HG02973 (cell line): Measurements from ENCODE around the gene SLC4A2.
"Not testable (repeated sequence)": the region's sequence is repeated elsewhere in the genome, so short reads cannot be mapped to it uniquely, and the experiment has no call there.

ENCODE experiments used
- ATAC-seq: cut with Tn5 transposase; IDR thresholded peaks from one replicate; pipeline ENCODE4 v1.9.1; 2021; ENCODE audit warnings: moderate library complexity; ENCODE audit not compliant: unreplicated experiment

The SLC4A2 gene

DNA sequence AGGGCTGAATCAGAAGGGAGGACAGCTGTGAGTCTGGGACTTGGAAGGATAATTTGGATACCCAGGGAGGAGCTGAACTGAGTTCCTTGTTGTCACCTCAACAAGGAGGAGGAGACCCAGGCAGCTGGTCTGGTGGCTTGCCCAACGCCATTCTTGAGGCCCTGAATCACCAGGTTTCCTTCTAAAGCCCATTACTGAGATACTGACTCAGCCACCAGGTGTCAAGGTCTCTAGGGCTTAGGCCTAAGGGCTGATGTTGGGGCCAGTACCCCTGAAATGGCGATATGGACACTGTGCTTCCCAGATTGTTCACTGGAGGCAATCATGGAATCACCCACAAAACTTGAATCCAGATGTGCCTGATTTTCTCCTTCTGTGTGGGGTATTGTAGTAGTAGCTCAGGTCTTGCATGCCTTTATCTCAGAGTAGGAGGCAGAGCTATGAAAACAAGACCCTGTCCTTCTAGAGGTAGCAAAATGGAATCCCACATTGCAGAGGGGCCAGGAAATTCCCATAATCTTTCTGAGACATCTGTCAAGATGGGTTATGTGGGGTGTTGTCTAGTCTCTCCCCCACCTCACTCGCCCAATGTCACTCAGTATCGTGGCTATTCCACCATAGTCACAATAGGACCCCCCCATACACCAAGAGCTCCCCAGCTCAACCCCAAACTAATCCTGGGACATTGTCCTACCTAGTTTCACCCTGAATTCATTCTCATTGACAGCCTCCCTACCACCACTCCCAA lies 33.3 kb upstream of the SLC4A2 start:
- no peak for ATAC-seq

DNA sequence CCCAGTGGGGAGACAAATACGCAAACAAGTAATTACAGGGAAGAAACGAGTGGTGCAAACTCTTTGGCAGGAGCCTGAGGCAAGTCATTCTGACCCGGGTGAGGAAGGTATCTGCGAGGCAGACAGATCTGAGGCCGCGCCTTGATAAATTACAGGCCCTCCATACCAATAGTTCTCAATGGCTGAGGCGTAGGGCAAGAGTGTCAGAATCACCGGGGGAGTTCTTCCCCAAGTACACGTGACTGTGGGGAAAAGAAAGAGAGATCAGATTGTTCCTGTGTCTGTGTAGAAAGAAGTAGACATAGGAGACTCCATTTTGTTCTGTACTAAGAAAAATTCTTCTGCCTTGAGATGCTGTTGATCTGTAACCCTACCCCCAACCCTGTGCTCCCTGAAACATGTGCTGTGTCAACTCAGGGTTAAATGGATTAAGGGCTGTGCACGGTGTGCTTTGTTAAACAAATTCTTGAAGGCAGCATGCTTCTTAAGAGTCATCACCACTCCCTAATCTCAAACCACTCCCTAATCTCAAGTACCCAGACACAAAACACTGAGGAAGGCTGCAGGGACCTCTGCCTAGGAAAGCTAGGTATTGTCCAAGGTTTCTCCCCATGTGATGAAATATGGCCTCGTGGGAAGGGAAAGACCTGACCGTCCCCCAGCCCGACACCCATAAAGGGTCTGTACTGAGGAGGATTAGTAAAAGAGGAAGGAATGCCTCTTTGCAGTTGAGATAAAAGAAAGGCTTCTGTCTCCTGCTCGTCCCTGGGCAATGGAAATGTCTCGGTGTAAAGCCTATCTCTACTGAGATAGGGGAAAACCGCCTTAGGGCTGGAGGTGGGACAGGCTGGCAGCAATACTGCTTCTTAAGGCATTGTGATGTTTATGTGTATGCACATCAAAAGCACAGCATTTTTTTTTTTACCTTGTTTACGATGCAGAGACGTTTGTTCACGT lies 32.3 kb upstream of the SLC4A2 start:
- not testable (repeated sequence) for ATAC-seq

DNA sequence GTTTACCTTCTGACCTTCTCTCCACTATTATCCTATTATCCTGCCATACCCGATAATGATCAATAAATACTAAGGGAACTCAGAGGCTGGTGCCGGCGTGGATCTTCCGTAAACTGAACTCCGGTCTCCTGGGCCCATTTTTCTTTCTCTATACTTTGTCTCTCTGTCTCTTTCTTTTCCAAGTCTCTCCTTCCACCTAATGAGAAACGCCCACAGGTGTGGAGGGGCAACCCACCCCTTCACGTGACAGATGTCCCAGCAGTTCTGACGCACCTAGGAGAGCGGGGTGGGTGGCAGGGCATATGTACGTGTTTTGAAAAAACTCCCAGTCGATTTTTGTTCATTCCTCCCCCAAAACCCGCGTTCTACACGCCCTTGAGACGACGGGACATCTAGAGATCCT lies 31.7 kb upstream of the SLC4A2 start:
- not testable (repeated sequence) for ATAC-seq

DNA sequence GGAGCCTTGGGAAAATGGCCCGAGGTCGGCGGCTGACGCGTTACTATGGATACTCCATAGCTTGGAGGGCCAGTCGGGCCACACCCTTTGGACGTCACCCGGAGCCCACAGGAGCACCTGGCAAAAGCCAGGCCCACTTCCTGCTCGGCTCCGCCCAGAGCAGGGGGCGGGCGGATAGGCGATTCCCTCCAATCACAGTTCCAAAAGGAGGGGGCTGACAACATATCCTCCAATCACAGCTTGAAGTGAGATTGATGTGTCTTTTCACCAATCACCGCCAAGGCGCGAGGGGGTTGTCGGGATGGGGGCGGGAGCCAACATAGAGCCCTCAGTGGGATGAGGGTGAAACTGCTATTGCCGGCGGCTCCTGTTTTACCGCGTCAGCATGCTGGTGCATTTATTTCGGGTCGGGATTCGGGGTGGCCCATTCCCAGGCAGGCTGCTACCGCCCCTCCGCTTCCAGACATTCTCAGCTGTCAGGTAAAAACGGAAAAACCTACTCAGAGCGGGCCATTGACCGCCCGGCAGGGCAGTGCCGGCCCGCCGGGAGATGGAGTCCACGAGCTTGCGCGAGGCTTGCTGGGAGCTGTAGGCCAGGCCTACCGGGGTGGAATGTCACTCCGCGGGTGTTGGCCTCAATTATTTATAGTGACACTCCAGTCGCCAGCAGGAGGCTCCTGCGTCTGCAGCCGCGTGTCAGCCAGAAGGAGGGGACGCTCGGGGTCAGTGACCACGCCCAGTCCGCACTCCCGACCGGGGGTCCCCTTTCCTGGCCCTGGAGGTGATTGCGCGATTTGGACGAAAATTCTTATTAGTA lies 31.1 kb upstream of the SLC4A2 start, which contains the start of gene ABCB8:
TSS of gene ABCB8 (plus strand) at position 320 of the 817 bp plus-strand sequence. CDS start at position 386, 66 bp downstream.
- ATAC-seq = peak; percentile 95

DNA sequence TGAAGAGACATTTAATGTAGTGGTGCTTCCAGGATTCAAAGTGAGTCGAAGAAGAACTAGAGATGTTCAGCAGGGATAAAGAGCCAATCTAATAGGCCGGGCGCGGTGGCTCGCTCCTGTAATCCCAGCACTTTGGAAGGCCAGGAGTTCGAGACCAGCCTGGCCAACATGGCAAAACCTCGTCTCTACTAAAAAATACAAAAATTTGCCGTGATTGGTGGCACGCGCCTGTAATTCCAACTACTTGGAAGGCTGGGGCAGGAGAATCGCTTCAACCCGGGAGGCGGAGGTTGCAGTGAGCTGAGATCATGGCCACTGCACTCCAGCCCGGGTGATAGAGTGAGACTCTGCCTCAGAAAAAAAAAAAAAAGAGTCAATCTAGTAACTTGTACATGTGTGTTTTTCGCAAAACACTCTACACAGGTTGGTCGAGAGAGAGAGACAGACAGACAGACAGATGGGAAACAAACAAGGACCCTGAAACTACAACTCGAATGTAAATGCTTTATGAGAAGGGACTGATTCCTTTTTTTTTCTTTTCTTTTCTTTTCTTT lies 30.4 kb upstream of the SLC4A2 start:
- ATAC-seq = no peak

DNA sequence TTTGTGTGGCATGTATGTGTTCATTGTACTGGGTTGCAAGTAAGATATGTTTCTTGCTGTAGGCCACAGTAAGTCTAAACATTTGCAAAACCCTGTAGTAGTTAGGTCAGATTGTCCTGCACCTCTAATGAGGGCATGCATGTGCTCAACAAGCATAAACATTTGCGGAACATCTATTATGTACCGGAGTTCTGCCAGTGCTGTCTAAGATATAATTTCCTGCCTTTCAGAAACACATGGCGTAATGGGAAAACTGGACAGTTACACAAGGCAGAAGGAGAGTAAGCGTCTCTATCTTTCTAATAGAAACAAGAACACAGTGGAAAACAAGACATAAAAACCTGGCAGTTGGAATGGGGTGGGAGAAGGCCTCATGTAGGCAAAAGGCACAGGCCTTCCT lies 28.4 kb upstream of the SLC4A2 start:
- ATAC-seq = no peak

DNA sequence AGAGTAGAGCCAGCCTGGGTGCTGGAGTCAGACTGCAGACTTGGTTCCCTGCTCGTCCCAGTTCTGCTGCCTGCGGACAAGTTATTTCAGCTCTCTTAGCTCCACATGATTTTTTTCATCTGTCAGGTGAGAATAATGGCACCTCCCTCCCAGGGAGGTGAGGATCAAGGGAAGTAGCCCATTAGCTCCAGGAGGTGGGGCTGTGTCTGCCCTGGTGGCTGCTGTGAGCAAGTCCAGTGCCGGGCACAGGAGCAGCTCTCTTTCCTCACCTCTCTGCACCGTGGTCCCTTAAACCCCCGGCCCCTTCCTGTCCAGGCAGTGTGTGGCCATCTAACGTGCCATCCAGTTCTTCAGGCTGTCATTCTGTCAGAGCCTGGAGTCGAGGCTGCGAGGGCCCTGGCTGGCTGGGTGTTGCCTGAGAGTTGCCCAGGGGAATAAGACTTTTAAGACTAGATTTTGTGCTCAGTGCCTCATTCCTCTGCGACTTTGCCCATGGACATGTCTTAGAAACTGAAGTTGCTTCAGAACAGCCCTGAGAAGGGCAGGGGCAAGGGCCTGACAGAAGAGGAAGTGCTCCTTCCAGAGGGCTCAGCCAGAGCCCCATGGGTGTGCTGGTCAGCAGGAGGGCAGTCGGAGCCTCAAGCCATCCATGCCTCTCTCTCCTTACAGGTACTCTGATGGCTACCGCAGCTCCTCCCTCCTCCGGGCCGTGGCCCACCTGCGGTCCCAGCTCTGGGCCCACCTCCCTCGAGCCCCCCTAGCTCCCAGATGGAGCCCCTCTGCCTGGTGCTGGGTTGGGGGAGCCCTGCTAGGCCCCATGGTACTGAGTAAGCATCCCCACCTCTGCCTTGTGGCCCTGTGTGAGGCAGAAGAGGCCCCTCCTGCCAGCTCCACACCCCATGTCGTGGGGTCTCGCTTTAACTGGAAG lies 26.2 kb upstream of the SLC4A2 start:
- no peak for ATAC-seq

DNA sequence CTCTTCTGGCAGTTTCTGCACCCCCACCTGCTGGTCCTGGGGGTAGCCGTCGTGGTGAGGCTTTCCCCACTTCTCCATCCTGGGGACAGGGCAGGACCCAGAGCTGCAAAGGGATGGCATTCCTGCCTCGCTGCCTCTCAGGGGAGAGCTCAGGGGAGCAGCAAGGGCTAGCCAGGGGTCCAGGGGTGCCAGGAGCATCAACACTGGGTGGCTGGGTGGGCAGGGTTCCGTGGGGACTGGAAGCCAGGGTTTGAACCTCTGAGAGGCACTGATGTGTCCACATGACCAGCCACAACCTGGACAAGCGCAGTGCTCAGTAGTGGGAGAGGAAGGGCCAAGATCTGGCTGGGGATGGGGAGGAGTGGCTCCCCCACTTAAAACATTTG lies 25.5 kb upstream of the SLC4A2 start:
- ATAC-seq = no peak

DNA sequence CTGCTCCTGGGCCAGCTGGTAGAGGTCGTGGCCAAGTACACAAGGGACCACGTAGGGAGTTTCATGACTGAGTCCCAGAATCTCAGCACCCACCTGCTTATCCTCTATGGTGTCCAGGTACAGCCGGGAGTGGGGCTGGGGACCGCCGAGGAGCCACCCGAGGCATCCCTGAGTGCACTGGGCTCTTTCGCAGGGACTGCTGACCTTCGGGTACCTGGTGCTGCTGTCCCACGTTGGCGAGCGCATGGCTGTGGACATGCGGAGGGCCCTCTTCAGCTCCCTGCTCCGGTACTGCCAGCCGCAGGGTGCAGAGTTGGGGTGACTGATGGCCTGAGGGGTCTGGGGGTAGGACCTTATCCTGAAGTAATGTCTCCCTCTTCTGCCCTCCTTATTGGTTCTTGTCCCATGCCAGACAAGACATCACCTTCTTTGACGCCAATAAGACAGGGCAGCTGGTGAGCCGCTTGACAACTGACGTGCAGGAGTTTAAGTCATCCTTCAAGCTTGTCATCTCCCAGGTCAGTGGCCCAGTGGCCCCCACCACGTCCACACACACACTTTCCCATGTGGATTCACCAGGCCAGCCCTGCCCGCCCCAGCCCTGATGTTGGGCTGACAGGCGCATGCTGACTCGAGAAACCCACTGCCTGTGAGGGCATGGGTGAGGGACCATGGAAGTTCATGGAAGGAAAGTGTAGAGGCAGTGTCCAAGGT lies 24.9 kb upstream of the SLC4A2 start:
- ATAC-seq = no peak

DNA sequence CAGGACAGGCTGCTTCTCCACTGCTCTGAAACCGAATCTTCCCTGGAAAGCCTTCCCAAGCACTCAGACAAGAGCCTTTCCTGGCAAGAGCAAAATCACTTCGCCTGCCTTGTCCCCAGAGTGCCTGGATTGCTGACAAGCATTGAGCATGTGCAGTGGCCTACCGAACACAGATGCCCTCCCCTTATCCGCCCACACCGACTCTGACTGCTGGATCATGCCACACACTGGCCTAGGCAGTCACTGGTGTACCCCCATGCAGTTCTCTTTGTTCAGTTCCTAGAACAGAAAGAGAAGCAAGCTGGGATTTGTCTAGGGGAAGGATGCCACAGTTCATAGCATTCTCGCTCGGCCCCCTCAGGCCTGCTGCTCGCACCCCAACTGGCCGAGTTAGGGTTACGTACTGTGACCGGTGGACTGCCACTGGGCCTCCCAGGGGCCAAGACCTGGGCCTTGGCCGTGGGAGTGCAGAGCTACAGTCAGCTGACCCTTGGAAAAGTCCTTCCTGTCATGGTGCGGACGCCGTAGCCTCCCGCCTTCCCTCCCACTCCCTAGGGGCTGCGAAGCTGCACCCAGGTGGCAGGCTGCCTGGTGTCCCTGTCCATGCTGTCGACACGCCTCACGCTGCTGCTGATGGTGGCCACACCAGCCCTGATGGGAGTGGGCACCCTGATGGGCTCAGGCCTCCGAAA lies 24.2 kb upstream of the SLC4A2 start:
- ATAC-seq = no peak

DNA sequence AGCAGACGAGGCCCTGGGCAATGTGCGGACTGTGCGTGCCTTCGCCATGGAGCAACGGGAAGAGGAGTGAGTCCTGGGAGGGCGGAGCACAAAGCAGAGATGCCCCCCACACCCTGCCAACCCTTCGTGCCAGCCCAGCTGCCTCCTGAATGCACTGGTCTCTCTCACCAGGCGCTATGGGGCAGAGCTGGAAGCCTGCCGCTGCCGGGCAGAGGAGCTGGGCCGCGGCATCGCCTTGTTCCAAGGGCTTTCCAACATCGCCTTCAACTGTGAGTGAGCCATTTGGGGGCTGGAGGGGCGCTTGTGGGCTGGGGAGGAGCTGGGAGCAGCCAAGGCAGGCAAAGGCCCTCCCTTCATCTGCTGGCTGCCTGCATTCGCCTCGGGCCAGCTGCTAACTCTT lies 23.5 kb upstream of the SLC4A2 start:
- no peak for ATAC-seq

DNA sequence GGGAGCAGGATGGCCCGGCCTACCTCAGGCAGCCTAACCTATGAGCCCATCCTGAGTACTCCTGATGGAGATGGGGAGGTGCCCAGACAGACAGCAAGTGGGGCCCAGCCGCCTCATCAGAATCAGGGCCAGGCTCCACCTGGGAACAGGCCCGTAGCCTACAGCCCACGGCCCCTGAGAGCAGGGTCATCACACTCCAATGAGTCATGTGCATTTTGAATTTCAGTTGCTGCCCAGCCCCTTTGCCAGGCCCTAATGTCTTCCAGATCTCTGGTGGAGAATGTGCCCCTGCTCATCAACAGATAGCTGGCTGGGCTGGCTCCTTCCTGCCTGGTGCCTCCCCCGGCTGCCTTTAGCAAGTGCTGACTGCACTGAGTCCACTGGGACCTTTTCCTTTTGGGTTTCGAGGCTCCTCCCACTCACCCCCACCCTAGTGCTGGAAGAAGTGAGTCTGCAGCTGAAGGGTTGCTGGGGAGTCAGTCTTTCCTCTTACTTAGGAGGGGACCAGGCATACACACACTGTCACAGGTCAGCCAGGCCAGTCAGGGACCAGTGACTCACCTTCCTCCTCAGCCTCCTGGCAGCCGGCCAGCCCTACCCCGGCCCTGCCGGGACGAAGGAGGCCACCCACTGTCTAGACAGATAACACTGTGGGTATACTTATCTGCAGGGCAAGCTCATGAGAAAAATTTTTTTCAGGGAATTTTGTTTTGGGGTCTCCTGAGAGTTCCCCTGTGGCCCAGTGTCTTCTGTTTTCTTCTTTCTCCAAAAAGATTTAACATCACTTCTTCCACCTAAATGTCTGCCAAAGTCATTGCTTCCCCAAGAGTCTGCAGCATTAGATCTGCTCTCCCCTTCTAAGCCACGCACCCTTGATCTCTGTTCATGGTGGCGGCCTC lies 20.2 kb upstream of the SLC4A2 start:
- ATAC-seq = no peak

DNA sequence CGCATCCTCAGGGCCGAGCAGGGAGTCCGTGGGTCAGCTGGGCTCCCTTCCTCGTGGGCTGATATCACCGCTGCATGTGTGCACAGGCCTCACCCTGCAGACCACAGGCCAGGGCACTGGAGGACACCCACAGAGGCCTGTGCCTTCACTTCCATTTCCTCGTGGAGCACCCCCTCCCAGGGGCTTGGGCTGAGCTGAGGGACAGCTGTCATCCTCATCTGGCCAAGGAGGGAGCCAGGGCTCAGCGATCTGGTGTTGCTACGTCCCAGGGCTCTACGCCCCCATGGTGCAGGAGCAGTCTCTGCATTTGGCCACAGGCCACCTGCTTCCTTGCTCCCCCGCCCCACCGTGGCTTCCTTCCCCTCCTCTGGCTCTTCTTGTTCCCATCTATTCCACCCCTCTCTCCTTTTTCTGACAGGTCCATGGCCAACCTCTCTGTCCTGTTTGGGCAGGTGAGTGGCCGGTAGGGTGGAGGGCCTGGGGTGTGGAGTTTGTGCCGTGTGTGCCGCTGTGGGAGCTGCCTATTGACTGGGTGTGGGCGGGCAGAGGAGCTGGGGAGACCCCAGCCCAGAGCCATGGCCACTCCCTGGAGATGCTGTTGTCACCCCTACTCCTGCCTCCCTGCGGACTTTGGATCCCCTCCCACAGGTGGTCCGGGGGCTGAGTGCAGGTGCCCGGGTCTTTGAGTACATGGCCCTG lies 19.4 kb upstream of the SLC4A2 start:
- no peak for ATAC-seq

DNA sequence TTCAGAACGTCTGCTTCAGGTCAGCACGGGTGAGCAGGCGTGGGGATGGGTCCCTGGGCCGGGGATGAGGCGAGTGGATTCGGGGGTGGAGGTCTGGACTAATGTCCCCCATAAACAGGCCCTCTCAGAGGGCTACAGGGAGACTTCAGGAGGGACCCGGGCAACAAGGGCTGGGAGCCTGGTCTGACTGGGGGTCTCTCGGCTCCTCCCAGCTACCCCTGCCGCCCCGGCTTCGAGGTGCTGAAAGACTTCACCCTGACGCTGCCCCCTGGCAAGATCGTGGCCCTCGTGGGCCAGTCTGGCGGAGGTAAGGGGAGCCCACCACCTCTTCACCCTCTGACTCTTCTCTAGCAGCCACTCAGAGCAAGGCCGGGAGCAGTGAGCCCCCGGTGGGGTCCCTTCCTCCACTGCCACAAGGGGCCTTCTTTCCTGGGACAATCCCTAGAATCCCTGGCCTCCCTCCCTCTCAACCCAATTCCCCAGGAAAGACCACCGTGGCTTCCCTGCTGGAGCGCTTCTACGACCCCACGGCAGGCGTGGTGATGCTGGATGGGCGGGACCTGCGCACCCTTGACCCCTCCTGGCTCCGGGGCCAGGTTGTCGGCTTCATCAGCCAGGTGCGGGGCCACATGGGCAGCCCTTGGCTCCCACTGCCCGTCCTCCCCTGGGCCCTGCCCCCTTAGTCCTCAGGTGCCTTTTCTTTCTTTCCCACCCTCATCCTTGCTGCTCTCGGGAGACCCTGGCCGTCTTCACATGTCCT lies 18.6 kb upstream of the SLC4A2 start:
- no peak for ATAC-seq

DNA sequence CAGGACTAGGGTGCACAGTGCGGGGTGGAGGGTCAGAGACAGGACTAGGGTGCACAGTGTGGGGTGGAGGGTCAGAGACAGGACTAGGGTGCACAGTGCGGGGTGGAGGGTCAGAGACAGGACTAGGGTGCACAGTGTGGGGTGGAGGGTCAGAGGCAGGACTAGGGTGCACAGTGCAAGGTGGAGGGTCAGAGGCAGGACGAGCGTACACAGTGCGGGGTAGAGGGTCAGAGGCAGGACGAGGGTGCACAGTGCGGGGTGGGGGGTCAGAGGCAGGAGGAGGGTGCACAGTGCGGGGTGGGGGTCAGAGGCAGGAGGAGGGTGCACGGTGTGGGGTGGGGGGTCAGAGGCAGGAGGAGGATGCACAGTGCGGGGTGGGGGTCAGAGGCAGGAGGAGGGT lies 15.9 kb upstream of the SLC4A2 start:
- ATAC-seq = not testable (repeated sequence)

DNA sequence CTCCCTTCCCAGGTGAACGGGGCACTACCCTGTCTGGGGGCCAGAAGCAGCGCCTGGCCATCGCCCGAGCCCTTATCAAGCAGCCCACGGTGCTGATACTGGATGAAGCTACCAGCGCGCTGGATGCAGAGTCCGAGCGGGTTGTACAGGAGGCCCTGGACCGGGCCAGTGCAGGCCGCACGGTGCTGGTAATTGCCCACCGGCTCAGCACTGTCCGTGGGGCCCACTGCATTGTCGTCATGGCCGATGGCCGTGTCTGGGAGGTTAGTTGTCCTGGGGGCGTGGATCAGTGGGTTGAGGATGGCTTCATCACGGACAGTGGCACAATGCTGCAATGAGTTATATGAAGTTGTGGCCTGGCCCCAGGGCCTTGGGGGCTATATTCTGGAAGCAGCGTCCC lies 15.4 kb upstream of the SLC4A2 start:
- ATAC-seq = no peak
